Endothelial cell of umbilical vein (primary cell): ENCODE data around the gene KCNJ15. TPM values are rescaled to one million over a fixed set of nuclear protein-coding genes. Genes with fewer than 3 reads are reported as not detected.

Source experiments
- BruUV-seq: library from RNA; stranded (reverse); fragments of 400-500 nt; replicated peaks from 2 replicates; lab custom pipeline; 2021; lab: Mats Ljungman, UMichigan
- CTCF ChIA-PET: fragments of 300-600, 350-600 bp; sonication (Branson Sonifier 250); formaldehyde crosslinking; loops from one replicate; lab custom pipeline; 2021; ENCODE audit warnings: antibody characterized with exemption, inconsistent platforms; lab: Charles Lee
- POLR2A ChIA-PET: fragments of 300-600, 350-600 bp; sonication (Branson Sonifier 250); formaldehyde crosslinking; loops from one replicate; lab custom pipeline; 2021; ENCODE audit warnings: antibody characterized with exemption, inconsistent platforms; lab: Charles Lee
- DNase-seq: peaks from one replicate; pipeline ENCODE4 v3.0.0-alpha.2; 2011; ENCODE audit warnings: low read depth, low spot score
- FAIRE-seq: peaks from 2 replicates; lab custom pipeline; 2011; peaks lifted over from hg19 to GRCh38; lab: Jason Lieb, UNC
- H2AFZ ChIP-seq: 2 replicates; pipeline ENCODE4 v1.6.0; 2012; ENCODE audit warnings: low read depth, low read length, control low read depth, inconsistent platforms
- H3K27ac ChIP-seq: 2 replicates; pipeline ENCODE4 v1.5.1; 2011; ENCODE audit warnings: low read depth, mild to moderate bottlenecking, control low read depth, low read length, moderate library complexity; ENCODE audit not compliant: insufficient read depth
- H3K27me3 ChIP-seq, 2 experiments: 2 replicates each; pipeline versions ENCODE4 v1.6.0 to v1.6.1; 2011; ENCODE audit warnings: low read length in 2 of 2, mixed read lengths in 1 of 2; ENCODE audit not compliant: control insufficient read depth in 2 of 2, insufficient read depth in 2 of 2
- H3K36me3 ChIP-seq, 2 experiments: 2 replicates in 1 of 2; 3 replicates in 1 of 2; pipeline ENCODE4 v1.5.1; 2011; ENCODE audit warnings: low read length in 2 of 2, mild to moderate bottlenecking in 1 of 2, moderate library complexity in 1 of 2; ENCODE audit not compliant: control insufficient read depth in 2 of 2, insufficient read depth in 2 of 2; ENCODE audit errors: extremely low read depth in 1 of 2
- H3K4me1 ChIP-seq: 3 replicates; pipeline ENCODE4 v1.5.1; 2011; ENCODE audit warnings: mild to moderate bottlenecking, low read length; ENCODE audit not compliant: control insufficient read depth, insufficient read depth; ENCODE audit errors: extremely low read depth
- H3K4me2 ChIP-seq: 2 replicates; pipeline ENCODE4 v1.6.1; 2011; ENCODE audit warnings: low read length, control low read depth, mixed read lengths; ENCODE audit not compliant: insufficient read depth
- H3K4me3 ChIP-seq, 3 experiments: fragments of 200-600 bp in 1 of 3; sonication (generic), shearing (Covaris generic) in 1 of 3; replicated peaks in 1 of 3; 2 replicates each; pipeline ENCODE4 v1.5.1; 2011 to 2016; ENCODE audit warnings: control low read depth in 3 of 3, low read length in 3 of 3, mild to moderate bottlenecking in 2 of 3, inconsistent platforms in 1 of 3, low read depth in 1 of 3, moderate library complexity in 1 of 3; ENCODE audit not compliant: insufficient read depth in 1 of 3
- H3K79me2 ChIP-seq: 2 replicates; pipeline ENCODE4 v1.6.0; 2012; ENCODE audit warnings: low read length, inconsistent platforms; ENCODE audit not compliant: control insufficient read depth, insufficient read depth
- H3K9ac ChIP-seq: replicated peaks from 2 replicates; pipeline ENCODE3; 2011; ENCODE audit warnings: low read length, control low read depth; ENCODE audit not compliant: insufficient read depth; ENCODE audit errors: extremely low read depth
- H3K9me1 ChIP-seq: replicated peaks from 3 replicates; pipeline ENCODE4 v1.6.0; 2011; ENCODE audit warnings: mild to moderate bottlenecking, low read length; ENCODE audit not compliant: control insufficient read depth, insufficient read depth; ENCODE audit errors: extremely low read depth
- H3K9me3 ChIP-seq: replicated peaks from 2 replicates; pipeline ENCODE4 v1.5.1; 2012; ENCODE audit warnings: low read length, inconsistent platforms; ENCODE audit not compliant: control insufficient read depth, insufficient read depth
- H4K20me1 ChIP-seq: replicated peaks from 2 replicates; pipeline ENCODE3; 2011; ENCODE audit warnings: mild to moderate bottlenecking, low read length; ENCODE audit not compliant: control insufficient read depth, insufficient read depth; ENCODE audit errors: extremely low read depth
- CTCF ChIP-seq, 2 donors: IDR thresholded peaks; 1 replicate in 1 of 2; 2 replicates in 1 of 2; pipeline ENCODE4 v1.5.1; 2011; ENCODE audit warnings: low read length in 2 of 2, mild to moderate bottlenecking in 2 of 2, moderate library complexity in 2 of 2, control low read depth in 1 of 2, inconsistent platforms in 1 of 2, low read depth in 1 of 2; ENCODE audit not compliant: insufficient read depth in 1 of 2; ENCODE audit errors: extremely low read depth in 1 of 2
- EZH2 ChIP-seq: IDR thresholded peaks from 2 replicates; pipeline ENCODE4 v1.6.1; 2012; ENCODE audit warnings: borderline replicate concordance, low read depth, mild to moderate bottlenecking, moderate library complexity, low read length, inconsistent platforms; ENCODE audit not compliant: severe bottlenecking
- FOS ChIP-seq: IDR thresholded peaks from 2 replicates; pipeline ENCODE4 v1.6.1; 2011; ENCODE audit warnings: mild to moderate bottlenecking, low read length, moderate library complexity, borderline replicate concordance; ENCODE audit not compliant: insufficient read depth
- GATA2 ChIP-seq: IDR thresholded peaks from 2 replicates; pipeline ENCODE4 v1.7.0; 2011; ENCODE audit warnings: low read depth, mild to moderate bottlenecking, moderate library complexity, mixed read lengths, low read length; ENCODE audit not compliant: insufficient read length, insufficient read depth
- JUN ChIP-seq: IDR thresholded peaks from 2 replicates; pipeline ENCODE4 v1.6.1; 2011; ENCODE audit warnings: borderline replicate concordance, low read depth; ENCODE audit not compliant: insufficient read length, insufficient read depth
- MAX ChIP-seq: IDR thresholded peaks from 2 replicates; pipeline ENCODE4 v1.6.1; 2011; ENCODE audit not compliant: insufficient read depth, insufficient read length
- MYC ChIP-seq: IDR thresholded peaks from one replicate; pipeline ENCODE4 v1.6.1; 2011; ENCODE audit warnings: mild to moderate bottlenecking, low read depth, low read length
- POLR2A ChIP-seq: IDR thresholded peaks from 2 replicates; pipeline ENCODE4 v1.6.1; 2012; ENCODE audit warnings: low read depth, mild to moderate bottlenecking, control low read depth, low read length
- POLR2AphosphoS5 ChIP-seq: IDR thresholded peaks from 2 replicates; pipeline ENCODE4 v1.6.1; 2012; ENCODE audit warnings: low read depth, mild to moderate bottlenecking, control low read depth, low read length, moderate library complexity; ENCODE audit not compliant: insufficient read depth
- dilution Hi-C: fragments of 300-500 bp; cut with MboI; formaldehyde crosslinking; loops from one replicate; pipeline ENCODE4 v1.15.0; 2019; ENCODE audit warnings: low sequenced_read_pairs; ENCODE audit not compliant: extremely low pct_ligation_motif_present
- intact Hi-C: fragments of 100-400 bp; cut with micrococcal nuclease; formaldehyde crosslinking; loops from one replicate; pipeline ENCODE4 v1.10.0; 2022
- polyA plus RNA-seq, 4 experiments: library from polyadenylated mRNA; depleted of rRNA in 3 of 4; stranded (reverse) in 3 of 4; unstranded in 1 of 4; fragments of >200 nt; gene quantifications; 2 replicates each; pipeline versions ENCODE4 v1.2.1 to v1.2.3, GENCODE V29; 2011 to 2012; ENCODE audit warnings: missing spikeins in 1 of 4
- total RNA-seq: library from RNA; stranded (reverse); gene quantifications from 2 replicates; pipeline ENCODE4 v1.2.3, GENCODE V29; 2021

The KCNJ15 gene
- total and polyA plus RNA-seq, 2 donors (not counting 3 experiments of a cell fraction or from before 2014, with no cell fraction given), result 1.4 to 1.5 TPM

- Histone ChIP-seq H3K79me2 (no peaks in the 10 kb centered on the region), H3K4me2 (peak overlapping the region; percentile 19), H3K9me3 (no peaks in the 10 kb centered on the region), H3K9me1 (no peaks in the 10 kb centered on the region), H3K4me3 (no peak overlapping the region), H3K4me1 (peaks cover 27% of the 10 kb centered on the region), H3K27me3 (no peaks in the 10 kb centered on the region), H3K27ac (peak overlapping the region; percentile 68), H3K9ac (peak overlapping the region; percentile 12), H2AFZ (peak overlapping the region; percentile 71), H4K20me1 (no peaks in the 10 kb centered on the region), H3K36me3 (no peaks in the 10 kb centered on the region)
- dilution Hi-C loops (no loop called here), intact Hi-C loops (loop anchor here (1.0 to 2.0 kb wide), 2 partner anchors 70 to 111 kb away; no protein-coding TSS in a partner anchor)
- FAIRE-seq (peak; percentile 52), DNase-seq (peak; percentile 58)
- TF ChIP-seq FOS (peak; percentile 7), GATA2 (no peak), MAX (no peak), JUN (no peak), POLR2AphosphoS5 (no peak), POLR2A (no peak), MYC (no peak)
- ChIA-PET CTCF (no interaction called here), POLR2A (no interaction called here)
- BruUV-seq, result no TSS peak
These were observed 15.6 kb upstream of the KCNJ15 start for GRCh38 chr21:38241029-38241740.

GRCh38 chr21:38242061-38242460, 14.7 kb upstream of the KCNJ15 start:
- Histone ChIP-seq H3K27ac (no peak overlapping the region), H3K9me1 (no peaks in the 10 kb centered on the region), H3K9ac (no peak overlapping the region), H3K4me3 (no peak overlapping the region), H3K4me1 (peaks cover 27% of the 10 kb centered on the region), H3K79me2 (no peaks in the 10 kb centered on the region), H3K4me2 (no peak overlapping the region), H3K36me3 (no peaks in the 10 kb centered on the region), H3K9me3 (no peaks in the 10 kb centered on the region), H3K27me3 (no peaks in the 10 kb centered on the region), H4K20me1 (no peaks in the 10 kb centered on the region), H2AFZ (no peak overlapping the region)
- FAIRE-seq, result no peak
- intact Hi-C loops (no loop called here), dilution Hi-C loops (no loop called here)
- ChIA-PET POLR2A (no interaction called here), CTCF (interaction anchor here (0.9 to 1.5 kb wide), 3 partner anchors 13 to 71 kb away, joined by 3 to 5 read pairs (median 3); no protein-coding TSS in a partner anchor)
- TF ChIP-seq MYC (no peak), EZH2 (no peak), MAX (no peak), POLR2AphosphoS5 (no peak), FOS (no peak), JUN (no peak), POLR2A (no peak), CTCF (IDR thresholded peaks at IDR 0.05; ENCODE audit: extremely low read depth in 1 of 2, insufficient read depth in 1 of 2, low read depth in 1 of 2, low read length in 2 of 2) (no peak), GATA2 (no peak)
- BruUV-seq, result no TSS peak
- no peak for DNase-seq
